K562 (cell line): ENCODE data around the gene ASPRV1. TPM values are rescaled to one million over a fixed set of nuclear protein-coding genes. Genes with fewer than 3 reads are reported as not detected.

Experiments
- BHLHE40 ChIP-seq: IDR thresholded peaks from 2 replicates; pipeline ENCODE4 v1.6.1; 2011; ENCODE audit warnings: low read length, improper control_type of control experiment
- CAMTA2 ChIP-seq: fragments of 250-450 bp; sonication (Bioruptor Pico); conservative IDR thresholded peaks from 2 replicates; pipeline ENCODE4 v1.5.1; 2022
- CGGBP1 ChIP-seq: fragments of 250-450 bp; sonication (Bioruptor Pico); IDR thresholded peaks from 2 replicates; pipeline ENCODE4 v1.9.0; 2021; ENCODE audit warnings: mild to moderate bottlenecking
- CHD7 ChIP-seq: fragments of 200-600 bp; sonication (generic); IDR thresholded peaks from one replicate; pipeline ENCODE4 v1.6.1; 2012; ENCODE audit warnings: mild to moderate bottlenecking, low read depth, low read length, inconsistent platforms
- GATAD2B ChIP-seq: fragments of 450-650 bp; IDR thresholded peaks from 2 replicates; pipeline ENCODE4 v1.6.1; 2017; ENCODE audit warnings: mild to moderate bottlenecking, borderline replicate concordance
- HOMEZ ChIP-seq: fragments of 250-450 bp; sonication (Bioruptor Pico); IDR thresholded peaks from 2 replicates; pipeline ENCODE4 v1.4.0; 2020; ENCODE audit warnings: mild to moderate bottlenecking, moderate library complexity
- MTA1 ChIP-seq: fragments of 450-650 bp; IDR thresholded peaks from 2 replicates; pipeline ENCODE4 v1.6.1; 2017; ENCODE audit warnings: borderline replicate concordance
- PML ChIP-seq: IDR thresholded peaks from 2 replicates; pipeline ENCODE4 v1.6.1; 2012; ENCODE audit warnings: low read length, inconsistent platforms
- SMC3 ChIP-seq: conservative IDR thresholded peaks from 2 replicates; pipeline ENCODE4 v1.6.1; 2011; ENCODE audit warnings: low read depth, low read length, improper control_type of control experiment; ENCODE audit not compliant: insufficient read depth
- TCF7L2 ChIP-seq: fragments of 150-350 bp; IDR thresholded peaks from 2 replicates; pipeline ENCODE4 v1.6.1; 2016; ENCODE audit warnings: low read depth, mild to moderate bottlenecking, low read length, moderate library complexity
- TCFL5 ChIP-seq: fragments of 250-450 bp; sonication (Bioruptor Pico); conservative IDR thresholded peaks from 2 replicates; pipeline ENCODE4 v1.6.1; 2021; ENCODE audit warnings: mild to moderate bottlenecking, moderate library complexity, matching md5 sums
- ZNF12 ChIP-seq: sonication (generic); formaldehyde crosslinking; IDR thresholded peaks from 2 replicates; pipeline ENCODE4 v1.4.0; 2020; ENCODE audit warnings: mild to moderate bottlenecking, missing genetic modification reagents
- polyA plus RNA-seq, 8 experiments: library from polyadenylated mRNA; depleted of rRNA in 4 of 8; stranded (reverse) in 5 of 8; unstranded in 3 of 8; fragments of >200 nt; fragmentation: Nextera tagmentation in 2 of 8; fragmentation: Illumina TruSeq in 1 of 8; extraction: Ambion mirVana in 2 of 8; extraction: Trizol in 1 of 8; gene quantifications; 2 replicates each; pipeline versions ENCODE4 v1.2.1 to v1.2.3, GENCODE V29; 2011 to 2014; ENCODE audit warnings: inconsistent platforms in 1 of 8, missing spikeins in 1 of 8
- total RNA-seq, 7 experiments: library from RNA; depleted of rRNA in 6 of 7; stranded (reverse); fragments of >200 nt in 6 of 7; fragmentation: Illumina TruSeq in 2 of 7; extraction: Trizol in 2 of 7; gene quantifications; 2 replicates each; pipeline versions ENCODE4 v1.2.1 to v1.2.3, GENCODE V29; 2011 to 2021; ENCODE audit warnings: low replicate concordance in 1 of 7
- TF ChIP-seq, protein P1 (sequence below): IDR thresholded peaks from 2 replicates; pipeline ENCODE4 v1.6.1; 2014; ENCODE audit warnings: antibody characterized with exemption

Gene ASPRV1
- total and polyA plus RNA-seq, 9 of the 15 experiments (the other 6 are each of a cell fraction or from before 2014, with no cell fraction given): 0.17 to 0.72 (median 0.47) TPM; not detected in 1

- TF ChIP-seq CHD7: no peak
- no peak for TF ChIP-seq TCFL5 (CRISPR knock-in tag)
- no peak for TF ChIP-seq ZNF12
- no peak for TF ChIP-seq TCF7L2
- TF ChIP-seq PML: no peak
- TF ChIP-seq, protein P1, sequence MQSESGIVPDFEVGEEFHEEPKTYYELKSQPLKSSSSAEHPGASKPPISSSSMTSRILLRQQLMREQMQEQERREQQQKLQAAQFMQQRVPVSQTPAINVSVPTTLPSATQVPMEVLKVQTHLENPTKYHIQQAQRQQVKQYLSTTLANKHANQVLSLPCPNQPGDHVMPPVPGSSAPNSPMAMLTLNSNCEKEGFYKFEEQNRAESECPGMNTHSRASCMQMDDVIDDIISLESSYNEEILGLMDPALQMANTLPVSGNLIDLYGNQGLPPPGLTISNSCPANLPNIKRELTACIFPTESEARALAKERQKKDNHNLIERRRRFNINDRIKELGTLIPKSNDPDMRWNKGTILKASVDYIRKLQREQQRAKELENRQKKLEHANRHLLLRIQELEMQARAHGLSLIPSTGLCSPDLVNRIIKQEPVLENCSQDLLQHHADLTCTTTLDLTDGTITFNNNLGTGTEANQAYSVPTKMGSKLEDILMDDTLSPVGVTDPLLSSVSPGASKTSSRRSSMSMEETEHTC: no peak
- TF ChIP-seq SMC3: no peak
- no peak; the same call in 1 of the 2 replicates for TF ChIP-seq GATAD2B
- TF ChIP-seq CGGBP1 (CRISPR knock-in tag): no peak
- TF ChIP-seq CAMTA2 (CRISPR knock-in tag): no peak
- TF ChIP-seq HOMEZ (CRISPR knock-in tag): no peak
- no peak for TF ChIP-seq BHLHE40
- peak; percentile 64; the same call in 1 of the 2 replicates for TF ChIP-seq MTA1
Observed at GRCh38 chr2:69946351-69947324, 14.8 kb downstream of the ASPRV1 start (continued).
